B cell (primary cell): ENCODE measurements around the gene TRABD2A. TPM values are rescaled to one million over a fixed set of nuclear protein-coding genes. Genes with fewer than 3 reads are reported as not detected.

Experiments used
- ATAC-seq: fragments of 200-7000 bp; cut with Tn5 transposase; one replicate; pipeline ENCODE4 v1.10.0; 2021; ENCODE audit warnings: low read depth, mild to moderate bottlenecking, moderate number of reproducible peaks, moderate library complexity
- CTCF ChIA-PET: fragments of 350-600 bp; sonication (Branson Sonifier 250); formaldehyde crosslinking; loops from one replicate; lab custom pipeline; 2021; ENCODE audit warnings: antibody characterized with exemption, inconsistent platforms; lab: Charles Lee
- POLR2A ChIA-PET: fragments of 350-600 bp; sonication (Branson Sonifier 250); formaldehyde crosslinking; loops from one replicate; lab custom pipeline; 2021; ENCODE audit warnings: antibody characterized with exemption; lab: Charles Lee
- DNase-seq: peaks from one replicate; pipeline ENCODE4 v3.0.0; 2013
- H2AFZ ChIP-seq: 2 replicates; pipeline ENCODE4 v1.6.1; 2012; ENCODE audit warnings: mild to moderate bottlenecking, low read depth, low read length; ENCODE audit not compliant: insufficient read depth, poor library complexity, severe bottlenecking
- H3K27ac ChIP-seq, 2 donors: 1 replicate in 1 of 2; 2 replicates in 1 of 2; pipeline ENCODE4 v1.5.1; 2012 to 2013; ENCODE audit warnings: low read length in 2 of 2, mild to moderate bottlenecking in 2 of 2, moderate library complexity in 1 of 2
- H3K27me3 ChIP-seq, 4 experiments: fragments of 200-600 bp in 1 of 4; sonication (generic) in 1 of 4; replicated peaks in 1 of 4; 1 replicate in 2 of 4; 2 replicates in 2 of 4; pipeline versions ENCODE4 v1.6.1 to v1.7.0; 2013 to 2016; ENCODE audit warnings: low read length in 3 of 4, mild to moderate bottlenecking in 2 of 4, mixed read lengths in 1 of 4, moderate library complexity in 1 of 4; ENCODE audit not compliant: insufficient read depth in 4 of 4, control insufficient read depth in 3 of 4; ENCODE audit errors: control extremely low read depth in 1 of 4
- H3K36me3 ChIP-seq, 2 experiments: replicated peaks in 1 of 2; 1 replicate in 1 of 2; 2 replicates in 1 of 2; pipeline versions ENCODE4 v1.6.1 to v1.7.1; 2013; ENCODE audit warnings: low read length in 1 of 2; ENCODE audit not compliant: insufficient read depth in 2 of 2, control insufficient read depth in 1 of 2; ENCODE audit errors: control extremely low read depth in 1 of 2, extremely low read depth in 1 of 2
- H3K4me1 ChIP-seq, 2 donors: fragments of 200-600 bp in 1 of 2; sonication (generic) in 1 of 2; 1 replicate in 1 of 2; 2 replicates in 1 of 2; pipeline versions ENCODE4 v1.5.1 to v1.6.1; 2013 to 2017; ENCODE audit warnings: low read length in 2 of 2; ENCODE audit not compliant: control insufficient read depth in 2 of 2, insufficient read depth in 2 of 2
- H3K4me2 ChIP-seq: replicated peaks from 2 replicates; pipeline ENCODE3; 2012; ENCODE audit warnings: mild to moderate bottlenecking, low read depth, low read length; ENCODE audit not compliant: poor library complexity, severe bottlenecking
- H3K4me3 ChIP-seq, 5 experiments: fragments of 200-600 bp in 1 of 5; sonication (generic) in 1 of 5; 1 replicate in 3 of 5; 2 replicates in 2 of 5; pipeline versions ENCODE4 v1.5.1 to v1.7.0; 2011 to 2016; ENCODE audit warnings: low read length in 4 of 5, mild to moderate bottlenecking in 4 of 5, low read depth in 2 of 5, control low read depth in 1 of 5, moderate library complexity in 1 of 5; ENCODE audit not compliant: insufficient read depth in 1 of 5; ENCODE audit errors: control extremely low read depth in 1 of 5, extremely low read depth in 1 of 5
- H3K79me2 ChIP-seq: fragments of 200-600 bp; sonication (generic); one replicate; pipeline ENCODE4 v1.6.0; 2016; ENCODE audit warnings: low read length; ENCODE audit not compliant: control insufficient read depth, insufficient read depth
- H3K9ac ChIP-seq: fragments of 200-600 bp; sonication (generic); 2 replicates; pipeline ENCODE4 v1.6.1; 2017; ENCODE audit warnings: mild to moderate bottlenecking, low read length, moderate library complexity
- H3K9me3 ChIP-seq, 3 donors: one replicate each; pipeline versions ENCODE4 v1.6.1 to v1.7.1; 2013; ENCODE audit warnings: low read length in 2 of 3; ENCODE audit not compliant: control insufficient read depth in 2 of 3, insufficient read depth in 1 of 3; ENCODE audit errors: control extremely low read depth in 1 of 3
- H4K20me1 ChIP-seq: 2 replicates; pipeline ENCODE4 v1.6.0; 2012; ENCODE audit warnings: mild to moderate bottlenecking, low read length; ENCODE audit not compliant: insufficient read depth, control insufficient read depth, poor library complexity, severe bottlenecking
- H3K27ac Mint-ChIP-seq: one replicate; pipeline ENCODE4 v1.8.0; 2021; ENCODE audit warnings: mixed read lengths
- H3K27me3 Mint-ChIP-seq: one replicate; pipeline ENCODE4 v1.8.0; 2021; ENCODE audit warnings: mixed read lengths
- H3K4me1 Mint-ChIP-seq: one replicate; pipeline ENCODE4 v1.8.0; 2021; ENCODE audit warnings: mixed read lengths
- H3K4me3 Mint-ChIP-seq: one replicate; pipeline ENCODE4 v1.8.0; 2021; ENCODE audit warnings: mixed read lengths
- H3K9me3 Mint-ChIP-seq: one replicate; pipeline ENCODE4 v1.8.0; 2022; ENCODE audit warnings: mixed read lengths; ENCODE audit not compliant: insufficient read depth
- CTCF ChIP-seq: fragments of 200-600 bp; IDR thresholded peaks from one replicate; pipeline ENCODE4 v1.8.0; 2022; ENCODE audit warnings: antibody characterized with exemption, mild to moderate bottlenecking
- EZH2 ChIP-seq: IDR thresholded peaks from 2 replicates; pipeline ENCODE4 v1.6.1; 2012; ENCODE audit warnings: borderline replicate concordance, low read depth, mild to moderate bottlenecking, moderate library complexity, low read length; ENCODE audit not compliant: insufficient read depth, poor library complexity, severe bottlenecking
- WGBS: methylation state at CpG from one replicate; pipeline ENCODE4 v1.1.5; 2013; ENCODE audit warnings: missing lambda C conversion rate; ENCODE audit not compliant: insufficient coverage; 5-methylcytosine and 5-hydroxymethylcytosine counted together
- intact Hi-C: fragments of 100-400 bp; cut with micrococcal nuclease; formaldehyde crosslinking; loops from one replicate; pipeline ENCODE4 v1.10.0; 2022
- polyA plus RNA-seq: library from polyadenylated mRNA; depleted of rRNA; stranded (reverse); fragments of >200 nt; gene quantifications from 2 replicates; pipeline ENCODE4 v1.2.3, GENCODE V29; 2012
- total RNA-seq, 2 donors: library from RNA; stranded (reverse); fragments of 120-200 nt in 1 of 2; gene quantifications; 1 replicate in 1 of 2; 2 replicates in 1 of 2; pipeline versions ENCODE4 v1.2.3 to v1.2.4, GENCODE V29; 2013 to 2022

The TRABD2A gene
- total and polyA plus RNA-seq, 2 donors (not counting 1 experiment from before 2014, with no cell fraction given), result 10.1 to 11.3 TPM

- peak overlapping the region; percentile 66 to 71 for H3K27ac ChIP-seq
- no peaks in the 10 kb centered on the region for H3K36me3 ChIP-seq
- H3K4me2 ChIP-seq, result peak overlapping the region; percentile 73
- Mint-ChIP-seq H3K4me3 (peak overlapping the region; percentile 78), H3K27ac (peak overlapping the region; percentile 91), H3K27me3 (no peaks in the 10 kb centered on the region), H3K4me1 (peaks cover 22% of the 10 kb centered on the region), H3K9me3 (peaks cover 8% of the 10 kb centered on the region)
- peaks cover 1 to 8% (median 8%) of the 10 kb centered on the region in 3 donors for H3K9me3 ChIP-seq
- H2AFZ ChIP-seq, result peak overlapping the region; percentile 71
- 0% methylated on average over 2 of the region's 5 CpGs for WGBS
- peak; percentile 82 for ATAC-seq
- peak overlapping the region in 3 of 5 experiments; percentile 31 to 55 (median 34) for H3K4me3 ChIP-seq
- H3K4me1 ChIP-seq, result peaks cover 18 to 26% of the 10 kb centered on the region in 2 donors
- intact Hi-C loops, result no loop called here
- peak; percentile 68 for DNase-seq
- POLR2A ChIA-PET, result interaction anchor here (1.3 kb wide), 1 partner anchor 15 kb away, joined by 3 read pairs; no protein-coding TSS in a partner anchor
- no peaks in the 10 kb centered on the region for H3K27me3 ChIP-seq
- no peaks in the 10 kb centered on the region for H3K79me2 ChIP-seq
- TF ChIP-seq CTCF, result no peak
- H4K20me1 ChIP-seq, result no peaks in the 10 kb centered on the region
- CTCF ChIA-PET, result interaction anchor here (0.8 to 1.1 kb wide), 3 partner anchors 40 to 49 kb away, joined by 3 to 4 read pairs (median 3); partner anchors contain the start of gene TRABD2A
- peak overlapping the region; percentile 43 for H3K9ac ChIP-seq
Measured at GRCh38 chr2:84832772-84833461, 48.0 kb downstream of the TRABD2A start.

GRCh38 chr2:84830758-84831500 is 50.0 kb downstream of the TRABD2A start:
- CTCF ChIA-PET, result no interaction called here
- no peak overlapping the region for H3K4me2 ChIP-seq
- no peak for DNase-seq

More at GRCh38 chr2:84830758-84831500, 50.0 kb downstream of the TRABD2A start:
- Mint-ChIP-seq H3K9me3 (peaks cover 1% of the 10 kb centered on the region), H3K27me3 (no peaks in the 10 kb centered on the region), H3K27ac (peak overlapping the region; percentile 32), H3K4me3 (no peak overlapping the region), H3K4me1 (peaks cover 22% of the 10 kb centered on the region)
- intact Hi-C loops, result no loop called here
- TF ChIP-seq EZH2 (no peak), CTCF (no peak)
- H3K4me1 ChIP-seq, result peaks cover 18 to 26% of the 10 kb centered on the region in 2 donors
- 94% methylated on average over 9 of the region's 10 CpGs for WGBS
- H4K20me1 ChIP-seq, result no peaks in the 10 kb centered on the region
- no peak overlapping the region for H3K27ac ChIP-seq
- peaks cover 0 to 4% (median 1%) of the 10 kb centered on the region in 3 donors for H3K9me3 ChIP-seq
- ATAC-seq, result no peak
- no peaks in the 10 kb centered on the region for H3K36me3 ChIP-seq
- no peak overlapping the region for H3K9ac ChIP-seq
- H3K4me3 ChIP-seq, result no peak overlapping the region
- no peaks in the 10 kb centered on the region for H3K79me2 ChIP-seq
- H3K27me3 ChIP-seq, result no peaks in the 10 kb centered on the region
- POLR2A ChIA-PET, result no interaction called here
- H2AFZ ChIP-seq, result no peak overlapping the region
